ENCODE results near the gene DOCK3.
"Not testable (repeated sequence)": the region's sequence is repeated elsewhere in the genome, so short reads cannot be mapped to it uniquely, and the experiment has no call there.

The DOCK3 gene

GRCh38 chr3:51362476-51362875 lies 687.7 kb downstream of the DOCK3 start:
- DNase-seq (ENCODE audit: low spot score), result no peak
- no peak for TF ChIP-seq CTCF (IDR thresholded peaks at IDR 0.05; ENCODE audit: extremely low read depth, missing control alignments)

- DNase-seq (ENCODE audit: low spot score), result not testable (repeated sequence)
These were observed 693.5 kb downstream of the DOCK3 start for GRCh38 chr3:51368276-51368675.

GRCh38 chr3:51371943-51372557 lies 697.3 kb downstream of the DOCK3 start:
- peak; percentile 59 for DNase-seq (ENCODE audit: low spot score)
- TF ChIP-seq CTCF (IDR thresholded peaks at IDR 0.05; ENCODE audit: extremely low read depth, missing control alignments), result peak; percentile 51

- no peak for TF ChIP-seq CTCF (IDR thresholded peaks at IDR 0.05; ENCODE audit: extremely low read depth, missing control alignments)
- no peak for DNase-seq (ENCODE audit: low spot score)
These were observed 699.1 kb downstream of the DOCK3 start for GRCh38 chr3:51373658-51374421.

- TF ChIP-seq CTCF (IDR thresholded peaks at IDR 0.05; ENCODE audit: extremely low read depth, missing control alignments), result no peak
- no peak for DNase-seq (ENCODE audit: low spot score)
These were observed 699.7 kb downstream of the DOCK3 start for GRCh38 chr3:51374456-51374855.

GRCh38 chr3:51375136-51375535 lies 700.4 kb downstream of the DOCK3 start:
- TF ChIP-seq CTCF (IDR thresholded peaks at IDR 0.05; ENCODE audit: extremely low read depth, missing control alignments), result no peak
- DNase-seq (ENCODE audit: low spot score), result no peak

GRCh38 chr3:51375571-51375970 lies 700.8 kb downstream of the DOCK3 start:
- no peak for DNase-seq (ENCODE audit: low spot score)
- TF ChIP-seq CTCF (IDR thresholded peaks at IDR 0.05; ENCODE audit: extremely low read depth, missing control alignments), result no peak

- DNase-seq (ENCODE audit: low spot score), result no peak
- TF ChIP-seq CTCF (IDR thresholded peaks at IDR 0.05; ENCODE audit: extremely low read depth, missing control alignments), result no peak
These were observed 703.3 kb downstream of the DOCK3 start for GRCh38 chr3:51378065-51378464.

All from GM20000 (cell line).